H1 (cell line): Measurements from ENCODE around the gene ISL2. TPM values are rescaled to one million over a fixed set of nuclear protein-coding genes. Genes with fewer than 3 reads are reported as not detected.

Experiments
- EGR1 ChIP-seq: IDR thresholded peaks from 2 replicates; pipeline ENCODE4 v1.6.1; 2011; ENCODE audit warnings: low read depth, low read length, borderline replicate concordance
- polyA plus RNA-seq, 7 experiments: library from polyadenylated mRNA; depleted of rRNA in 3 of 7; stranded (reverse) in 5 of 7; unstranded in 2 of 7; fragments of >200 nt in 5 of 7; fragments of 200-250 nt in 2 of 7; gene quantifications; 1 replicate in 5 of 7; 2 replicates in 1 of 7; 4 replicates in 1 of 7; pipeline versions ENCODE4 v1.2.1 to v1.2.3, GENCODE V29; 2011 to 2013; ENCODE audit warnings: missing spikeins in 2 of 7, mixed read lengths in 2 of 7
- total RNA-seq: library from RNA; stranded (reverse); fragmentation: NEBNext Ultra II Directional; extraction: Animal tissue kit (Norgen Biotek cat#: 25700); gene quantifications from 2 replicates; pipeline ENCODE4 v1.2.1, GENCODE V29; 2021

The ISL2 gene
- total and polyA plus RNA-seq, 2 of the 8 experiments (the other 6 are each of a cell fraction or from before 2014, with no cell fraction given), result 0.32 to 0.99 TPM

- TF ChIP-seq EGR1, result no peak
These were observed 26.0 kb upstream of the ISL2 start (continued) for GRCh38 chr15:76310475-76311099.
